ENCODE results near the gene ADGRB2.

ADGRB2 gene

DNA sequence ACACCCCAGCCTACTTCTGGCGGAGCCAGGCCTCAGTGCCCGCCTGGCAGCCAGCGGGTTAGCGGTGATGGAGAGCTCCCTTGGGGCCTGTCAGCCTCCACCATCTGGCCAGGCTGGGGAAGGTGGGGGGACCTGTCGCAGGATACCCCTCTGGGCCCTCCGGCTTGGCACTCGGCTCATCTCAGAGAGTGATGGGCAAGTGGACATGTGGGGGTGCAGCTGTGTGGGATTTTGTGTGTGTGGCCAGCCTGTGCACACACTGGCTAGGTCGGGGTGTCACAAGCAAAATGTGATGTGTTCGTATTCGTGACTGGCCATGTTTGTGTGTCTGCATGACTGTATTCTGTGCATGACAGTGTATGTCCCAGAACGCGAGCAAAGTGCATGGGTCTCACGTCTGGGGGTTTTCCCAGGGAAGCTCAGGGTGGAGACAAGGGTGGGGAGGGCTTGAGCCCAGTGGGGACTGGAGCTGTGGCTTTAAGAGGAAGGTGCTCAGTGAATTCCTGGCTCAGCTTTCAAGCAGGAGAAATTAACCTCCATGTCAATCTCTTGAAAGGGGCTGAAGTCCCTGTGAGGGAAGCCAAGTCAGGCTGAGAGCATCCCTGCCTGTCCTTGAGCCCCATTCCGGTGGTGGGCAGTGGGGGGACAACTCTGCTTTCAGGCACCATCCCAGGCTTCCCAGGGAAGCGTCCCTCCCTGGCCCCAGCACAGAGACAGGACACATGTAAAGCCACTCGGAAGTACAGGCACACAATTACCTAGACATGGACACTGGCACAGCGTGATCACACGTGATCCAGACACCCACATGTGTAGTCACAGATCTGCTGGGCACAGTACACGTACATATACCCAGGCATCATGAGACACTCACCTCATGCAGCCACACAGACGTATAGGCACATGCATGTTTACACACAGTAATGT lies 21.1 kb upstream of the ADGRB2 start:
- Histone ChIP-seq H3K27me3 (ENCODE audit: control insufficient read depth, insufficient read depth, low read length) (peaks cover 3% of the 10 kb centered on the region), H3K36me3 (ENCODE audit: control insufficient read depth, insufficient read depth, low read length) (no peaks in the 10 kb centered on the region), H3K9ac (ENCODE audit: low read length) (no peak overlapping the region), H3K4me1 (ENCODE audit: control insufficient read depth, insufficient read depth, low read length) (no peaks in the 10 kb centered on the region), H3K27ac (ENCODE audit: low read depth, low read length) (no peak overlapping the region), H3K4me3 (ENCODE audit: low read length) (no peak overlapping the region)

DNA sequence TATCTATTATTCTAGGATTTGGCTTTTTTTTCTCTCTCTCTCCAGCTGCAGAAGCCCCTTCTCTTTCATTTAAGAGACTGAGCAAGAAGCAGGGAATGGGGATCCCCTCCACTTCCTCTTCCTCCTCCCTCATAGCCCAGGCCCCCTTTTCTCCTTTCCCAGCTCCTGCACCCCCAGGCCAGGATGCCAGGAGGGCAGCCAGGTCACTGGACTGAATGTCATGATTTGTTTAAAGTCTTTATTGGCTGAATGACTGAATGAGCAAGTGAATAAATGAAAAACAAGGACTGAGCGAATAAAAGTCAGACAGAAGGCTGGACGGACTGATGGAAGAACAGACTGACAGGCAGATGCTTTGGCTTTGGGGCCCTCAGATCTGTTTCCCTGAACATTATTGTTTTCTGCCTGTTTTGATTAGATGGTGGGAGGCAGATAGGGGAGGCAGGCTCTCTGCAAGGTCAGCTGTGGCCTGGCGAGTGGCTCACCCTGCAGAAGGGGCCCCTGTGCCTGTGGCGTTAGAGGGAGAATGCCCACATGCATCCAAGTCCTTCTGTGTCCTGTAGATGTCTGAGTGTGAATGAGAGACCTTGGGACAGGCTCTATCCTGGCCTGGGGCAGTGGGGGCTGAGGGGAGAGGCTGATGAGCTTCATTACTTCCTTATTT lies 20.3 kb upstream of the ADGRB2 start:
- no peaks in the 10 kb centered on the region for H3K4me1 ChIP-seq (ENCODE audit: control insufficient read depth, insufficient read depth, low read length)
- H3K27me3 ChIP-seq (ENCODE audit: control insufficient read depth, insufficient read depth, low read length): peaks cover 3% of the 10 kb centered on the region
- no peak overlapping the region for H3K4me3 ChIP-seq (ENCODE audit: low read length)
- H3K27ac ChIP-seq (ENCODE audit: low read depth, low read length): no peak overlapping the region
- H3K36me3 ChIP-seq (ENCODE audit: control insufficient read depth, insufficient read depth, low read length): no peaks in the 10 kb centered on the region
- no peak overlapping the region for H3K9ac ChIP-seq (ENCODE audit: low read length)

DNA sequence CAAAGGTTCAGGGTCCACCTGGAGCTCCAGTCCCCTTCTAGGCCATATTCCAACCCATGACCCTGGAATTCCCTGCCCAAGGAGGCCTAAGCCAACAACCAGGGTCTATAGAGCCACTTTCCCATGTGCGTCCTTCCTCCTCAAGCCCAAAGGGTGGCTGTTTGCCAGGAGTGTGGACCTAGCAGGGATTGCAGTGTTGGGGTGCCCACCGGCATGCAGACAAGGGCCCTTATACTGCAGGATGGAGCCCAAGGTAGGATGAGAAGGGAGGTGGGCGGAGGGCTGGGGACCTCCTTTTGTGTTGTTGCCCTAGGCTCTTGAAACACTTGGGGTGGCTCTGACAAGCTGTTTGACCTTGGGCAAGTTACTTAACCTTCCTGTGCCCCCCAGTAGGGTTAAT lies 19.7 kb upstream of the ADGRB2 start:
- no peak overlapping the region for H3K9ac ChIP-seq (ENCODE audit: low read length)
- no peak overlapping the region for H3K27ac ChIP-seq (ENCODE audit: low read depth, low read length)
- H3K36me3 ChIP-seq (ENCODE audit: control insufficient read depth, insufficient read depth, low read length): no peaks in the 10 kb centered on the region
- H3K4me3 ChIP-seq (ENCODE audit: low read length): no peak overlapping the region
- no peaks in the 10 kb centered on the region for H3K4me1 ChIP-seq (ENCODE audit: control insufficient read depth, insufficient read depth, low read length)
- H3K27me3 ChIP-seq (ENCODE audit: control insufficient read depth, insufficient read depth, low read length): peaks cover 3% of the 10 kb centered on the region

DNA sequence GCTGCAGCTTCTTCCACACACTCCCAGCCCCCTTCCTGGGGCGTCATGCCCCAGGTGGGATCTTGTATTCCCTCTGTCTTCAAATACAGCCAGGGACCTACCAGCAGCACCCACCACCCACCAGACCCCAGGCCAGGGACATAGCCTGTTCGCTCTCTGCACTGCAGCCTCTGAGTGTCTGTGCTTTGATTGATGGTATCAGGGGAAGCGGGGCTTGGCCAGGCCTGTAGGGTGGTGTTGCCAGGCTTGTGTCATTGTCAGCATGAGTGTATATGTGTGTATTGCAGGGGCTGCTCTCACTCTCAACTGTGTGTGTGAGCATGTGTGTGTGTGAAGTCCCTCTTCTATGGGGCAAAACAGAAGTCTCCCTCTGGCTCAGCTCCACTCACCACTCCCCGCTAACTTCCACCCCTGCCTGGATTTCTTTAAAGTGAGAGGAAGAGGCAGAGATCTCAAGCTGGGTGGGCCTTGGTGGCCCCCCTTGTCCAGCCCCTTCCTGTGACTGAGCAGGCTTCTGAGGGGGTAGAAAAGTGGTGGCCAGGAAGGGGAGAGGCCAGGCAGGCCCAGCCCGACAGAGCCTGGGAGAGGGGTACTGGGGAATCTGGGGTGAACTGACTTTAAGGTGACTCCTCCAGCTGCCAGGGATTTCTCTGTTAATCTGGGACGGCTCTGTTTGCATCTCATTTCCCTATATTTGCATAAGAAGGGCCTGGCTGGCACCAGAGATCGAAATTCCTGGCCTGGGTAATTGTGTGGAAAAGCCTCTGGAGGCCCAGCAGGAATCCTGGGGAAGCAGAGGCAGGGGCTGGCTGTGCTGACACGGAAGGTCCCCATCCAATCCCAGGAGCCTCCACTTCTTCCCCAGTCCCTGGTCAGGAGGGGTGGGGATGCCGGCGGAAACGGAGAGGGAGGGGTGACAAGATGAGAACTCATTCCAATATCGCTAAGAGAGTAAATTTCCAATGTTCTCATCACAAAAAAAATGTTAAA lies 18.6 kb upstream of the ADGRB2 start:
- H3K4me3 ChIP-seq (ENCODE audit: low read length): no peak overlapping the region
- H3K36me3 ChIP-seq (ENCODE audit: control insufficient read depth, insufficient read depth, low read length): no peaks in the 10 kb centered on the region
- H3K4me1 ChIP-seq (ENCODE audit: control insufficient read depth, insufficient read depth, low read length): no peaks in the 10 kb centered on the region
- no peak overlapping the region for H3K9ac ChIP-seq (ENCODE audit: low read length)
- H3K27me3 ChIP-seq (ENCODE audit: control insufficient read depth, insufficient read depth, low read length): peaks cover 8% of the 10 kb centered on the region
- H3K27ac ChIP-seq (ENCODE audit: low read depth, low read length): no peak overlapping the region

DNA sequence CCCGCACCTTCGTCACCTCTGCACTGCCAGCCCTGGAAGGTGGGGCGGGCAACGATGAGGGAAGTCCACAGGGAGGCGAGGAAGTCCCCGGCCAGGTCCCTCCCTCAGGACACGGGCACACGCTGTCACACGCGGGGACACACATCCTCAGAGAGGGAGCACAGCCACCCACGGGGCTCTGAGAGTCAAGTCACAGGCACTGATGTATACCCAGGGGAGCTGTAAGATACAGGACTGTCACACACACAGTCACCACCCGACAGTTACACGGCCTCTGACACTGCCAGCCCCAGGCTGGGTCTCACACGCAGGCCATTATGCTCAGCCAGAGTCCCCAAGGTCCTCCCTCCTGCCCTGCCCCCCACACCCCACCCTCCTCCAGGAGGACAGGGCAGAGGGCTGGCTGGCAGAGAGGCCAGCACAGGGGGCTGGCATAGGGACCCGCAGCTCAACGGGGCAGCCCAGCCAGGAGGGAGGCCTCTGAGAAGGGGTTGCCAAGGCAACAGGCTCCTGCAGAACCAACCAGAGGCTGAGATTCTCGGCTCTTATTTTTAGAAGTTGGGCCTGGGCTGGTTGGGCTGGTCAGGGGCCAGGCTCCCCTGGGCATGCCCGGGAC lies 17.7 kb upstream of the ADGRB2 start:
- no peak overlapping the region for H3K4me3 ChIP-seq (ENCODE audit: low read length)
- H3K36me3 ChIP-seq (ENCODE audit: control insufficient read depth, insufficient read depth, low read length): no peaks in the 10 kb centered on the region
- peaks cover 8% of the 10 kb centered on the region for H3K27me3 ChIP-seq (ENCODE audit: control insufficient read depth, insufficient read depth, low read length)
- no peak overlapping the region for H3K27ac ChIP-seq (ENCODE audit: low read depth, low read length)
- no peaks in the 10 kb centered on the region for H3K4me1 ChIP-seq (ENCODE audit: control insufficient read depth, insufficient read depth, low read length)
- H3K9ac ChIP-seq (ENCODE audit: low read length): no peak overlapping the region

DNA sequence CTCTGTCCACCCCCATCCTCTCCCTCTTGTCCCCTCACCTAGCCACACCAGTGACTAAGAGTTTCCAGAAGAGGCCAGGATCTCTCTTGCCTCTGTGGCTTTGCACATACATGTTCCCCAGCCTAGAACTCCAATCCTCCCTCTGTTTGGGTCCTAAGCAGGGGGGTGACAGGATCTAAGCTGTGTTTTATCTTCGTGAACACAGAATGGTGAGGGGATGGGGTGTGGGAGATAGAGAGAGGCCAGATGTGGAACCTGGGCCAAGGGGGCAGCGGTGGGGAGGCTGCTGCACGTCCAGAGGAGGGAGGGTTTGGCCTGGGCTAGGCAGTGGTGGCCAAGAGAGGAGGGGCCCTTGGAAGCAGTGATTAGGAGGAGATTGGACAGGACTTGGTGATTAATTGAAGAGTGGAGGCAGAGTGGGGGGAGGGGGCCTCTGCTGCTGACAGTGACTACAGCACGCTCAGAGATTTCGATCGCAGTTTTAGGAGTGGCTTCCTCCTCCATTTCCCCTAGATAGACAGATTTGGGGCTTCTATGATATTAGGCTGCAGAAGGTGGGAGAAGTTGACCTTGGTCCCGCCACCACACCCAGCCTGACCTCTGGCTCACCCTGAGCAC lies 17.1 kb upstream of the ADGRB2 start:
- Histone ChIP-seq H3K36me3 (ENCODE audit: control insufficient read depth, insufficient read depth, low read length) (no peaks in the 10 kb centered on the region), H3K9ac (ENCODE audit: low read length) (no peak overlapping the region), H3K27ac (ENCODE audit: low read depth, low read length) (no peak overlapping the region), H3K4me3 (ENCODE audit: low read length) (no peak overlapping the region), H3K27me3 (ENCODE audit: control insufficient read depth, insufficient read depth, low read length) (peaks cover 8% of the 10 kb centered on the region), H3K4me1 (ENCODE audit: control insufficient read depth, insufficient read depth, low read length) (no peaks in the 10 kb centered on the region)

DNA sequence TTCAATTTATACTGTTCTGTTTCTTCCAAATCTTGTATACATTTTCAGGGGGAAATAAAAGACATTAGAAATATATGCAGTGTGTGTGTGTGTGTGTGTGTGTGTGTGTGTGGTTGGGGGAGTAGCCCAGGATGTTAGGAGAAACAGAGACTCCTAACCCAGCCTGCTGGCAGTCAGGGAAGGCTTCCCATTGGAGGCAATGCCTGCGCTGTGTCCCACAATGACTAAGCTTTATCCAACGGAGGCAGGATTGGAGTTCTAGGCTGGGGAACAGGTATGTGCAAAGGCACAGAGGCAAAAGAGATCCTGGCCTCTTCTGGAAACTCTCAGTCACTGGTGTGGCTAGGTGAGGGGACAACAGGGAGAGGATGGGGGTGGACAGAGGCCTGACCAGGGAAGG lies 16.5 kb upstream of the ADGRB2 start:
- no peak overlapping the region for H3K4me3 ChIP-seq (ENCODE audit: low read length)
- H3K27ac ChIP-seq (ENCODE audit: low read depth, low read length): no peak overlapping the region

DNA sequence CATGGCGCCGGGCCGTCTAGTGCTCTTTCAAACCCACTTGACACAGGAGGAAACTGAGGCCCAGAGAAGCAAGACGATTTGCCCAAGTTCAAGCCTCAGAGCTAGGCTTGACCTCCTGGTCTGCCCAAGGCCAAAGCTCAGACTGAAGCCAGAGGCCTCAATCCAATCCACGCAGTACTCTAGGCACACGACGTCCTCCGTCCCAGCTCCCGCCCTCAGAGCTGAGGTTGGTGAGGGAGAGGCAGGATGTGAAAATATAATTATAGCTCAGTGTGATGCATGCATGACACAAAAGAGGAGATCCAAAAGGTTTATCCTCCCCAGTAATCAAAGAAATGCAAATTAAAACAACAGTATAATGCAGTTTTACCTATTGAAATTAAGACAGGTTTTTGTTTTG lies 15.5 kb upstream of the ADGRB2 start:
- no peak overlapping the region for H3K9ac ChIP-seq (ENCODE audit: low read length)
- no peaks in the 10 kb centered on the region for H3K36me3 ChIP-seq (ENCODE audit: control insufficient read depth, insufficient read depth, low read length)
- peaks cover 10% of the 10 kb centered on the region for H3K27me3 ChIP-seq (ENCODE audit: control insufficient read depth, insufficient read depth, low read length)
- H3K4me3 ChIP-seq (ENCODE audit: low read length): no peak overlapping the region
- no peaks in the 10 kb centered on the region for H3K4me1 ChIP-seq (ENCODE audit: control insufficient read depth, insufficient read depth, low read length)
- no peak overlapping the region for H3K27ac ChIP-seq (ENCODE audit: low read depth, low read length)

More for the DNA sequence above, 16.5 kb upstream of the ADGRB2 start:
- no peaks in the 10 kb centered on the region for H3K36me3 ChIP-seq (ENCODE audit: control insufficient read depth, insufficient read depth, low read length)
- no peaks in the 10 kb centered on the region for H3K4me1 ChIP-seq (ENCODE audit: control insufficient read depth, insufficient read depth, low read length)
- H3K27me3 ChIP-seq (ENCODE audit: control insufficient read depth, insufficient read depth, low read length): peaks cover 8% of the 10 kb centered on the region
- H3K9ac ChIP-seq (ENCODE audit: low read length): no peak overlapping the region

DNA sequence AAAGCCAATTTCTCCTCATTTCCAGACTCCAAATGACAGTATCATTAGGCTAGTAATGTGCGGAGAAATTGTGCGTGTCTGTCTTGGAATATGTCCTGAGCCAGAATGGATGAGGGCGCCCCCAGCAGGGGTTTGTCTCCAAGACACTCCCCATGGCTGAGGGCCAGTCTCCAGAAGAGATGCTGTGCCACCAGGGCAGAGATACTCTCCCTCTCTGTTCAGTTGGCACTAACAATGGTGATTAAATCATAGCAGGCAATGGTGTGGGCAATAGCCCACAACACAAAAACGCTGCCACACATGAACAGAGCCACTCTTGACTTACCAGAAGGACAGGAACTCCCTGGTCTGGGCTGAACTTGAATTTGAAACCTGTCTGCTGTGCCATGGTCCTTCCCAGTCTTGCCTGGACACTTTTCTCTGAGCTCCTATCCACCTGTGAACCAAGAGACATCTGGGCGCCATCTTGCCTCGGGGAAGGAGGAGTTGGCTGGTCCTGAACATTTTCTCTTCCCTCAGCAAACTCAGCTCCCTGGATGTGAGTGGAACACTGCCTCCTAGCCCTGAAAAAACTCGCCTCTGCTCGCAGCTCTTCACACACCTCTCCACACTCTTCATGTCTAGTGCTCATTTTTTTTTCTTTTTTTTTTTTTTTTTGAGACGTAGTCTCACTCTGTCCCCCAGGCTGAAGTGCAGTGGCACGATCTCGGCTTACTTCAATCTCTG lies 14.8 kb upstream of the ADGRB2 start:
- H3K9ac ChIP-seq (ENCODE audit: low read length): no peak overlapping the region
- no peak overlapping the region for H3K27ac ChIP-seq (ENCODE audit: low read depth, low read length)
- no peaks in the 10 kb centered on the region for H3K36me3 ChIP-seq (ENCODE audit: control insufficient read depth, insufficient read depth, low read length)
- peaks cover 14% of the 10 kb centered on the region for H3K27me3 ChIP-seq (ENCODE audit: control insufficient read depth, insufficient read depth, low read length)
- no peaks in the 10 kb centered on the region for H3K4me1 ChIP-seq (ENCODE audit: control insufficient read depth, insufficient read depth, low read length)
- no peak overlapping the region for H3K4me3 ChIP-seq (ENCODE audit: low read length)

DNA sequence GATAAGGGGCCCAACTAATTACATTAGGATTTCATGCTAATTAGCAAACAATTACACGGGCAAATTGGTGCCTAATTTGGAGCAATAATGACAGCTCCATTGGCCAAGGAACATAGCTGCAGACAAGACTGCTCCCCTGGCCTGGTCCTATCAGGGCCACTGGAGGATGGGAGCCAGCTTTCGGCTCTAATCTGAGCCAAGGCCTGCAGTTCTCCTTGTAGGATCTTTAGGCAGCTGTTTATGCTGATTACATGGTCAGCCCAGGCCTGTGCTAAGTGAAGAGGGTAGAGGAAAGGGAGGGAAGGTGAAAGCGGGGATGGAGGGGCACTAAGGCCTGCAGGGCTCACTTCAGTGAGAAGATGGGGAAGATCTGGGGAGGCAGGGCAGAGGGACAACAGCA lies 12.4 kb upstream of the ADGRB2 start:
- no peaks in the 10 kb centered on the region for H3K4me1 ChIP-seq (ENCODE audit: control insufficient read depth, insufficient read depth, low read length)
- H3K4me3 ChIP-seq (ENCODE audit: low read length): no peak overlapping the region
- no peaks in the 10 kb centered on the region for H3K36me3 ChIP-seq (ENCODE audit: control insufficient read depth, insufficient read depth, low read length)
- H3K9ac ChIP-seq (ENCODE audit: low read length): no peak overlapping the region
- no peak overlapping the region for H3K27ac ChIP-seq (ENCODE audit: low read depth, low read length)
- peaks cover 31% of the 10 kb centered on the region for H3K27me3 ChIP-seq (ENCODE audit: control insufficient read depth, insufficient read depth, low read length)

DNA sequence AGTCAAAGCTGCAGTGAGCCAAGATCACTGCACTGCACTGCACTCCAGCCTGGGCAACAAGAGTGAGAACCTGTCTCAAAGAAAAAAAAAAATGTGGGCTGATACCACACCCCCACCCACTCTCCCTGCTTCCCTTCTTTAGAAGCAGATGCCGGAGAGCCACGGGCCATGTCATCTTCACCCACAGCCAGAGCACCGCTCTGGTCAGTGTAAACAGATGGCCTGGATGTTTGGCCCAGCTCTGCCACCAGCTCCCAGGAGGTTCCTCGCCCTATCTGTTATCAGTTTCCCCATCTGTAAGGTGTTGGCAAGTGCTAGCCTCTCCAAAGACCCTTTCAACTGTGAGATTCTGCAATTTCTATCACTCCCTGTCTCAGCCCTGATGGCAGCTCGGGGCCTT lies 11.9 kb upstream of the ADGRB2 start:
- Histone ChIP-seq H3K36me3 (ENCODE audit: control insufficient read depth, insufficient read depth, low read length) (no peaks in the 10 kb centered on the region), H3K27ac (ENCODE audit: low read depth, low read length) (no peak overlapping the region), H3K4me3 (ENCODE audit: low read length) (no peak overlapping the region), H3K27me3 (ENCODE audit: control insufficient read depth, insufficient read depth, low read length) (peaks cover 28% of the 10 kb centered on the region), H3K9ac (ENCODE audit: low read length) (no peak overlapping the region), H3K4me1 (ENCODE audit: control insufficient read depth, insufficient read depth, low read length) (no peaks in the 10 kb centered on the region)

Data from rectal smooth muscle tissue (tissue), 1 donor.